ENCODE measurements around the gene CEACAM21.
A peak's percentile ranks its signal among the peaks of the same experiment; 100 is the strongest.

The CEACAM21 gene

DNA sequence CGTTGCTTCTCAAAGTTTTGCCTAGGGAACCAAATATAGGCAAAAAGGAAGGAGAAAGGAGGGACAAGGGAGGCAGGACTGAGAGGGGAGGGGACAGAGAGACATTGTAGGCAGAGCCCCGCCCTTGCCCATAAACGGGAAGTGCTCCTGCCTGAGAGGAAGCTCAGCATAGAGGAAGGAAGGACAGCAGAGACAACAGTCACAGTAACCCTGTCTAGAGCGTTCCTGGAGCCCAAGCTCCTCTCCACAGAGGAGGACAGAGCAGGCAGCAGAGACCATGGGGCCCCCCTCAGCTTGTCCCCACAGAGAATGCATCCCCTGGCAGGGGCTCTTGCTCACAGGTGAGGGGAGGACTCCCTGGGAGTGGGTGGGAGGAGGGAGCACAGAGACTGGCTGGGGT, at the start of gene CEACAM21:
Gene CEACAM21 (plus strand): TSS at position 169 of the 400 bp plus-strand sequence. CDS start 109 bp downstream, at position 278.
- Histone ChIP-seq H2AFZ (ENCODE audit: low read length, unreplicated experiment) (no peak within 1 kb of the TSS), H3K36me3 (ENCODE audit: insufficient read depth, low read length) (no peaks in the 10 kb centered on the region), H3K4me3 (ENCODE audit: low read depth, low read length) (no peak within 1 kb of the TSS), H3K27me3 (ENCODE audit: insufficient read depth, low read length) (peaks cover 51% of the 10 kb centered on the region), H3K27ac (ENCODE audit: low read depth, low read length) (no peak within 1 kb of the TSS), H3K79me2 (ENCODE audit: control insufficient read depth, insufficient read depth, low read length, unreplicated experiment) (no peaks in the 10 kb centered on the region), H3K4me1 (ENCODE audit: control insufficient read depth, insufficient read depth, low read length, unreplicated experiment) (no peaks in the 10 kb centered on the region)

DNA sequence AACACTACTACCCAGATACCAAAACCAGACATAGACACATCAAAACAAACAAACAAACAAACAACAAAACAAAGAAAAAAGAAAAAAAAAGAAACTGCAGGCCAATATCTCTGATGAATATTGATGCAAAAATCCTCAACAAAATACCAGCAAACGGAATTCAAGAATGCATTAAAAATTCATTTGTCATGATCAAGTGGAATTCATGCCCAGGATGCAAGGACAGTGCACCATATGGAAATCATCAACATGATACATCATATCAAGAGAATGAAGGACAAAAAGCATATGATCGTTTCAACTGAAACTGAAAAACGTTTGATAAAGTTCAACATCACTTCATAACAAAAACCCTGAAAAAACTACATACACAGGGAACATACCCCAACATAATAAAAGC, 48.9 kb upstream of the CEACAM21 start:
- Histone ChIP-seq H3K36me3 (ENCODE audit: insufficient read depth, low read length) (no peaks in the 10 kb centered on the region), H3K27me3 (ENCODE audit: insufficient read depth, low read length) (peaks cover 73% of the 10 kb centered on the region), H2AFZ (ENCODE audit: low read length, unreplicated experiment) (no peak overlapping the region), H3K4me1 (ENCODE audit: control insufficient read depth, insufficient read depth, low read length, unreplicated experiment) (no peaks in the 10 kb centered on the region), H3K27ac (ENCODE audit: low read depth, low read length) (no peak overlapping the region), H3K4me3 (ENCODE audit: low read depth, low read length) (no peak overlapping the region), H3K79me2 (ENCODE audit: control insufficient read depth, insufficient read depth, low read length, unreplicated experiment) (no peaks in the 10 kb centered on the region)

DNA sequence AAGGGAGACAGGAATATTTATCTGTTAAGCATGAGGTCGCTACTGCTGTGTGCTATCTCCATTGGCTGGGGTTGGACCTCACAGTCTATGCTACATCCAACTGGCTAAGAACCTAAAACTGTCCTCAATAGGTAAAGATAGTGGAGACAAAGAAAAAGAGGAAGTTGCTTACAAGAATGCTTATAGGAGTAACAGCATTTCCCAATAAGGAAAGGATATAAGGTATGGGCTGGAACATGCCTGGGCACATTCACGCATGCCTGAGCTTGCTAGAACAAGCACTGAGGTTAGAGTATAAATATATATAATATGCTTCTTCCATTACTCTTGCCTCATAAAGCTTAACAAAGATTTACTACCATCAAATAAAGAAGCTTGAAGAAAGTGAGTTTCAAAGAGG, 47.9 kb upstream of the CEACAM21 start:
- H3K27ac ChIP-seq (ENCODE audit: low read depth, low read length): no peak overlapping the region
- peaks cover 63% of the 10 kb centered on the region for H3K27me3 ChIP-seq (ENCODE audit: insufficient read depth, low read length)
- H3K79me2 ChIP-seq (ENCODE audit: control insufficient read depth, insufficient read depth, low read length, unreplicated experiment): no peaks in the 10 kb centered on the region
- no peaks in the 10 kb centered on the region for H3K4me1 ChIP-seq (ENCODE audit: control insufficient read depth, insufficient read depth, low read length, unreplicated experiment)
- H3K4me3 ChIP-seq (ENCODE audit: low read depth, low read length): no peak overlapping the region
- no peak overlapping the region for H2AFZ ChIP-seq (ENCODE audit: low read length, unreplicated experiment)
- no peaks in the 10 kb centered on the region for H3K36me3 ChIP-seq (ENCODE audit: insufficient read depth, low read length)

DNA sequence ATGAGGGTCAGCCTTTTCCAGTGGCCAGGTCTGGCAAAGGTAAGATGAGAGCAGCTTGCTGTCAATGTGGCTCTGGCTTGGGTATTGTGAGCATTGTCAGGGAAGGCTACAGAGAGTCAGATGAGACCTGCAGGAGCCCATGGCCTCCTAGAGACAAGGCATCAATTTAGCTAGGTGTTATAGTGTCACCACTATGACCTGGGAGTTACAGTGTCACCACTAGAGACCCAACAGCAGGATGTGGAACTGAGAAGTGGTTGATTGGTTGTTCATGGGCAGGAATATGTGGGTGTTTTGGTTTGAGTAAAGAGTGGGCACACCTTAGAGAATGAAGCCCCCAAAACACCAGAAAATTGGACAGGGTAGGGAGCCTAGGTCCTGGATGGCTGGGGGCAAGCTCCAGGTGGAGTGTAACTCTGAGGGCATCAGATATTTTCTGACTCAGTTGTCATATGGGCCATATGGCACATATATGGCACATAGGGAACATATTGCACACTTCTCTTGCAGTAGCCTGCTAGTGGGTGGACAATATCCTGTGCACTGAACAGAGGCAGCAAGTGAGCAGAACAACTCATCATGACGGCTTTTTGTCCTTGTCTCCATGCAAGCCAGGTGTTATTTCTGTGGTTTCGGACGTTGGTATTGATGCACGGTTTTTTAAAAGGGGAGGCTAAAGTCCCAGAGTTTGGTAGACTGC, 46.3 kb upstream of the CEACAM21 start:
- no peak overlapping the region for H2AFZ ChIP-seq (ENCODE audit: low read length, unreplicated experiment)
- peaks cover 48% of the 10 kb centered on the region for H3K27me3 ChIP-seq (ENCODE audit: insufficient read depth, low read length)
- no peaks in the 10 kb centered on the region for H3K79me2 ChIP-seq (ENCODE audit: control insufficient read depth, insufficient read depth, low read length, unreplicated experiment)
- no peak overlapping the region for H3K4me3 ChIP-seq (ENCODE audit: low read depth, low read length)
- no peaks in the 10 kb centered on the region for H3K36me3 ChIP-seq (ENCODE audit: insufficient read depth, low read length)
- H3K4me1 ChIP-seq (ENCODE audit: control insufficient read depth, insufficient read depth, low read length, unreplicated experiment): no peaks in the 10 kb centered on the region
- no peak overlapping the region for H3K27ac ChIP-seq (ENCODE audit: low read depth, low read length)

DNA sequence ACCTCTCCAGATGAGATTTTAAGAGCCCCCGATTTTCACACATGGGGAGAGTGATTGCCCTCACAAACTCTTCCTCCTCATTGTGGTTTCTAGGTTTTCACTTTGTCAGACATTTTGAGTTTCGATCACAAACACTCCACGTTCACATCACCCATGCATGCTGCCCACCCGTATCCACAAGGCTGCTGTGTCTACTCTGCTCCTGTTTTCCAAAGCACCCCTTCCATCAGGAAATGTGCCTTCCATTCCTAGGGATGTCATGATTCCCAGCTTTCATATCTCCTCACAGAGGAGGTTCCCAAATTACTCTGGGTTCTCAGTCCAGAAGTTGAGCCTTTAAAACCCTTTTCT, 45.8 kb upstream of the CEACAM21 start:
- H3K4me3 ChIP-seq (ENCODE audit: low read depth, low read length): no peak overlapping the region
- no peaks in the 10 kb centered on the region for H3K4me1 ChIP-seq (ENCODE audit: control insufficient read depth, insufficient read depth, low read length, unreplicated experiment)
- no peak overlapping the region for H2AFZ ChIP-seq (ENCODE audit: low read length, unreplicated experiment)
- no peaks in the 10 kb centered on the region for H3K79me2 ChIP-seq (ENCODE audit: control insufficient read depth, insufficient read depth, low read length, unreplicated experiment)
- no peak overlapping the region for H3K27ac ChIP-seq (ENCODE audit: low read depth, low read length)
- no peaks in the 10 kb centered on the region for H3K36me3 ChIP-seq (ENCODE audit: insufficient read depth, low read length)
- H3K27me3 ChIP-seq (ENCODE audit: insufficient read depth, low read length): peaks cover 43% of the 10 kb centered on the region

DNA sequence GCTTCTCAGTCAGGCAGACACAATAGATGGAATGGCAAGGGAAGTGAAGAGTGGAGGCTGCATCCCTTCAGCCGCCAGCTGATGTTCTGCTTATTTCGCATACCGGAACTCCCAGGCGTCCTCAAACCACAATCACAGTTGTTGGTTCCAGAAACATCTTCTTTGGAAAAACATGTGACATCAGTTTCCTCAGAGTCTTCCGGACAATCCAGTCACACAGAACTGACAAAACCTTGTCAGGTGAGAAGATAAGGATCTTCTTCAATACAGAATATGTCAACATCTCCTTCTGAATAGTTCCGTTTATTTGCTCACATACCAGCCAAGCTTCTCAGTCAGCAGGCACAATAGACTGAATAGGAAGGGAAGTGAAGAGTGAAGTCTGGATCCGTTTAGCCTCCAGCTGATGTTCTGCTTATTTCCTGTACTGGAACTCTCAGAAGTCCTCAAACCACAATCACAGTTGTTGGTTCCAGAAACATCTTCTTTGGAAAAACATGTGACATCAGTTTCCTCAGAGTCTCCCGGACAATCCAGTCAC, 45.1 kb upstream of the CEACAM21 start:
- Histone ChIP-seq H3K27ac (ENCODE audit: low read depth, low read length) (no peak overlapping the region), H3K36me3 (ENCODE audit: insufficient read depth, low read length) (no peaks in the 10 kb centered on the region), H3K79me2 (ENCODE audit: control insufficient read depth, insufficient read depth, low read length, unreplicated experiment) (no peaks in the 10 kb centered on the region), H3K27me3 (ENCODE audit: insufficient read depth, low read length) (peaks cover 36% of the 10 kb centered on the region), H3K4me1 (ENCODE audit: control insufficient read depth, insufficient read depth, low read length, unreplicated experiment) (no peaks in the 10 kb centered on the region), H3K4me3 (ENCODE audit: low read depth, low read length) (no peak overlapping the region), H2AFZ (ENCODE audit: low read length, unreplicated experiment) (no peak overlapping the region)

DNA sequence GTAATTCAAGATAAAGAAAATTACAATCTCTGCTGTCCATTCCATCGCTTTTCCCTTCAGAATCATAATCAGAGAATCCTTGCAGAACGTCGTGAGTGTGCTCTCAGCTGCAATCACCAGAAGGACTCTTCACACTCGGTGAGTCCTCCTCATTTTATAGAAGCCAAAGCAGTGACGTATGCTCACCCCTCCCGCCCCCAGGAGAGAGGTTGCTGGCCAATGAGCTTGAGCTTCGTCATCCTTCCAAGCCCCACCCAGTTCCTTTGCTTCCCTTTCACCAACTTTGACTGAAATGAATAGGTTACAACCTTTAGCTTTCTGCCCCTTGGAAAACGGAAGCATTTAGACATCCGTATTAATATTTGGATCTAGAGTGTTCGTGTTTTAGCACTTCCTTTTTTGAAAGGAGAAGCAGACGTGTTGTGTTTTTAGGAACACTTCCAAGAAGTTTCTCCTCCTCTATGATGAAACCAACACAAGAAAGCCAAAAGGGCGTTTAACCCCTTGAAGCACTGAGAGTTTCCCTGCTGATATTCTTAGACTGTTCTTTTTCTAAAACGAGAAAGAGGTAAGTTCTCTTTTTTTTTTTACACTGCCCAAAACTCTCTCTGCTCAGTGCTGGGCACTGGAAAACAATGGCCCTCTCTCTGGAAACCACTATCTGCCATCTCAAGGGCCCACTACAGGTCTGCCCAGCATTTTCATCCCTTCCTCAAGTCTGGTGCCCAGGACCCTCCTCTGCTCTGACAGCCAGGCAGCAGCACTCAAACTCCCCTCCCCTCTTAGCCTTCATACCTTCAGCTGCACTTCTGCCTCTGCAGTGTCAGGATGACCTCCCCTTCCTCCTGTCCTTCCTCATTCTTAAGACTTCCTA, 44.3 kb upstream of the CEACAM21 start:
- Histone ChIP-seq H3K27me3 (ENCODE audit: insufficient read depth, low read length) (peaks cover 40% of the 10 kb centered on the region), H3K79me2 (ENCODE audit: control insufficient read depth, insufficient read depth, low read length, unreplicated experiment) (no peaks in the 10 kb centered on the region), H3K4me1 (ENCODE audit: control insufficient read depth, insufficient read depth, low read length, unreplicated experiment) (no peaks in the 10 kb centered on the region), H3K27ac (ENCODE audit: low read depth, low read length) (no peak overlapping the region), H2AFZ (ENCODE audit: low read length, unreplicated experiment) (no peak overlapping the region), H3K36me3 (ENCODE audit: insufficient read depth, low read length) (no peaks in the 10 kb centered on the region), H3K4me3 (ENCODE audit: low read depth, low read length) (peak overlapping the region; percentile 52)

DNA sequence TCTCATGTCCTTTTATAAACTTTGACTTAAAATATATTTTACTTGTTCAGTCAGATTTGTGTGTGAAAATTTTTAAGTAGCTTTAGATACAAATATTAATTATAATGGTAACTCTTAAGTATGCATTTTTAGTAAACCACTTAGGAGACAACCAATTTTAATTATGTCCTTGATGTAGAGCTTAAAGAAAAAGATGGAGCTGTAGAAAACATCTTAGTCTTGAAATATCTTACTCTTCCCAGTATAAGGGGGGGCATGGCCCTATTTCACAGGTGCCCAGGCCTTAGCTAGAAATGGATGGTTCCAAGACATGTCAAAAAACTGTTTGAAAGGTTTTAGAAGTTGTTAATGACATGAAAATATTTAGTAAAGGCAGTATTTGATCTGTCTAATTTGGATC, 43.4 kb upstream of the CEACAM21 start:
- Histone ChIP-seq H3K79me2 (ENCODE audit: control insufficient read depth, insufficient read depth, low read length, unreplicated experiment) (no peaks in the 10 kb centered on the region), H3K4me1 (ENCODE audit: control insufficient read depth, insufficient read depth, low read length, unreplicated experiment) (no peaks in the 10 kb centered on the region), H3K27ac (ENCODE audit: low read depth, low read length) (no peak overlapping the region), H3K27me3 (ENCODE audit: insufficient read depth, low read length) (peaks cover 36% of the 10 kb centered on the region), H3K4me3 (ENCODE audit: low read depth, low read length) (no peak overlapping the region), H2AFZ (ENCODE audit: low read length, unreplicated experiment) (no peak overlapping the region), H3K36me3 (ENCODE audit: insufficient read depth, low read length) (no peaks in the 10 kb centered on the region)

DNA sequence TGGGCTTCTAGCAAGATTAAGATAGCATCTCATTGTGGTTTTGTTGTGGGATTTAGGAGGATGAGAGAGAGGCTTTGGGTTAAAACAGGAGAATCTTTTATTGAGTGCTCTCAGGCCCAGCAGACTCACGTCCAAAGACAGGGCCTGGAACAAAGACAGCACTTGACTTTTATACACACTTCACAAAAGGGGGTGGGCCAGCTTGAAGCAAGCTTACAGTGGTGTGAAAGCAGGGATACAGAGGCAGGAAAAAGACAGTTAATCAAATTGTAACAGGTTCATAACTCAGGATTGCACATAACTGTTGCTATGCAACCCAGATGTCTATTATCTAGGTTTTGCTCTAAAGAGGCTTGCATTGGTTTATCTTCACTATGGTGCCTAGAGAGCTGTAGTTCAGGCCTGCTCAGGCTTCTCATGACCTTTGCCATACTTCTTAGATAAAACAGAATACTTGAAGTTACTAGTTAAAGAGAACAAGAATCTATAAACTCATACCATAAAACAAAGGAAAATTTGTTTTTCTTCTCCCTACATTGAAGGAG, 42.2 kb upstream of the CEACAM21 start:
- H3K79me2 ChIP-seq (ENCODE audit: control insufficient read depth, insufficient read depth, low read length, unreplicated experiment): no peaks in the 10 kb centered on the region
- no peaks in the 10 kb centered on the region for H3K36me3 ChIP-seq (ENCODE audit: insufficient read depth, low read length)
- H2AFZ ChIP-seq (ENCODE audit: low read length, unreplicated experiment): no peak overlapping the region
- H3K27ac ChIP-seq (ENCODE audit: low read depth, low read length): no peak overlapping the region
- no peaks in the 10 kb centered on the region for H3K4me1 ChIP-seq (ENCODE audit: control insufficient read depth, insufficient read depth, low read length, unreplicated experiment)
- no peak overlapping the region for H3K4me3 ChIP-seq (ENCODE audit: low read depth, low read length)
- peaks cover 31% of the 10 kb centered on the region for H3K27me3 ChIP-seq (ENCODE audit: insufficient read depth, low read length)

DNA sequence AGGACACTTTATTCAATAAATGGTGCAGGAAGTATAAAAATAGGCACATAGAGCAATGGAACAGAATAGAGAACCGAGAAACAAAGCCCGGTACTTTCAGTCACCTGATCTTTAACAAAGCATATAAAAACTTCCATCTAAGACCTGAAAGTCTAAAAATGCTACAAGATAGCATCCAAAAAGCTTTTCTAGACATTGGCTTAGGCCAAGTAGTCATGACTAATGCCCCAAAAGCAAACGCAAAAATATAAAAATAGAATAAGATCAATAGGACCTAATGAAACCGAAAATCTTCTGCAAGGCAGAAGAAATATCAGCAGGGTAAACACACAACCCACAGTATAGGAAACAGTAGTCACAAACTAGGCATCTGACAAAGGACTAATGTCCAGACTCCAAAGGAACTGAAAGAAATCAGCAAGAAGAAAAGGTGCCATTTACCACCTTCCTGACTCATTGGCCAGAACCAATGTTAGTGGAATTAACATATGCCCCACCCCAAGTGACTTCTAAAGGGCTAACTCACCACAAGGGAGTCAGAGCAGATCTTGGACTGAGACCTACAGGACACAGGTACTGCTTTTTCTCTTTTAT, 40.8 kb upstream of the CEACAM21 start:
- peaks cover 30% of the 10 kb centered on the region for H3K27me3 ChIP-seq (ENCODE audit: insufficient read depth, low read length)
- no peak overlapping the region for H3K27ac ChIP-seq (ENCODE audit: low read depth, low read length)
- no peak overlapping the region for H2AFZ ChIP-seq (ENCODE audit: low read length, unreplicated experiment)
- no peaks in the 10 kb centered on the region for H3K4me1 ChIP-seq (ENCODE audit: control insufficient read depth, insufficient read depth, low read length, unreplicated experiment)
- no peaks in the 10 kb centered on the region for H3K79me2 ChIP-seq (ENCODE audit: control insufficient read depth, insufficient read depth, low read length, unreplicated experiment)
- H3K36me3 ChIP-seq (ENCODE audit: insufficient read depth, low read length): no peaks in the 10 kb centered on the region
- H3K4me3 ChIP-seq (ENCODE audit: low read depth, low read length): no peak overlapping the region

Measured in ACC112 (cell line).